Activated CD4-positive, alpha-beta T cell treated with anti-CD3 and anti-CD28 coated beads for 36 hours (primary cell): ENCODE data around the gene TAP1. TPM values are rescaled to one million over a fixed set of nuclear protein-coding genes. Genes with fewer than 3 reads are reported as not detected.

Experiments used
- ATAC-seq: fragments of 200-7000 bp; cut with Tn5 transposase; one replicate; pipeline ENCODE4 v1.10.0; 2021; ENCODE audit warnings: mild to moderate bottlenecking, moderate library complexity
- CTCF ChIA-PET: fragments of 350-600 bp; sonication (Branson Sonifier 250); formaldehyde crosslinking; loops from one replicate; lab custom pipeline; 2021; ENCODE audit warnings: antibody characterized with exemption; lab: Charles Lee
- POLR2A ChIA-PET: fragments of 350-600 bp; sonication (Branson Sonifier 250); formaldehyde crosslinking; loops from one replicate; lab custom pipeline; 2021; ENCODE audit warnings: antibody characterized with exemption, inconsistent platforms; lab: Charles Lee
- DNase-seq: peaks from one replicate; pipeline ENCODE4 v3.0.0-alpha.2; 2020
- H3K27ac Mint-ChIP-seq: one replicate; pipeline ENCODE4 v1.8.0; 2021; ENCODE audit warnings: mixed read lengths
- H3K27me3 Mint-ChIP-seq: one replicate; pipeline ENCODE4 v1.8.0; 2021; ENCODE audit warnings: mixed read lengths
- H3K36me3 Mint-ChIP-seq: one replicate; pipeline ENCODE4 v1.8.0; 2021; ENCODE audit warnings: low read depth, mixed read lengths
- H3K4me1 Mint-ChIP-seq: one replicate; pipeline ENCODE4 v1.8.0; 2021; ENCODE audit warnings: mixed read lengths
- H3K4me3 Mint-ChIP-seq: one replicate; pipeline ENCODE4 v1.8.0; 2021; ENCODE audit warnings: mild to moderate bottlenecking, moderate library complexity, mixed read lengths
- H3K9me3 Mint-ChIP-seq: one replicate; pipeline ENCODE4 v1.8.0; 2021; ENCODE audit warnings: low read depth, mixed read lengths
- intact Hi-C, 2 experiments: fragments of 100-400 bp; cut with DNase I in 1 of 2; cut with micrococcal nuclease in 1 of 2; formaldehyde crosslinking; loops; one replicate each; pipeline versions ENCODE4 v1.14.2 to v1.15.1; 2022 to 2024; cut with DNase I, micrococcal nuclease
- total RNA-seq, 2 experiments: library from RNA; stranded (reverse); gene quantifications; one replicate each; pipeline ENCODE4 v1.2.3, GENCODE V29; 2021

Gene TAP1
- total RNA-seq, 2 experiments from 2014 or later, result 191 to 255 TPM

GRCh38 chr6:32835167-32835893 lies 18.2 kb downstream of the TAP1 start:
- ChIA-PET CTCF (interaction anchor here (0.7 to 4.5 kb wide), 4 partner anchors 18 to 35 kb away, joined by 3 to 34 read pairs (median 3); partner anchors contain the start of gene TAP1), POLR2A (interaction anchor here (0.7 kb wide), 1 partner anchor 19 kb away, joined by 3 read pairs; the partner anchor contains the start of gene PSMB9)
- intact Hi-C loops, result loop anchor here in 1 of 2 experiments (5.0 kb wide), 1 partner anchor 708 kb away; the partner anchor contains the start of gene ATF6B
- Mint-ChIP-seq H3K9me3 (peaks cover 2% of the 10 kb centered on the region), H3K27ac (peak overlapping the region; percentile 67), H3K27me3 (no peaks in the 10 kb centered on the region), H3K4me3 (peak overlapping the region; percentile 89), H3K4me1 (peaks cover 74% of the 10 kb centered on the region), H3K36me3 (peaks cover 77% of the 10 kb centered on the region)
- ATAC-seq (no peak), DNase-seq (no peak)

GRCh38 chr6:32833664-32834063 lies 19.8 kb downstream of the TAP1 start:
- CTCF ChIA-PET, result interaction anchor here (0.6 to 4.5 kb wide), 2 partner anchors 35 to 1375 kb away, joined by 3 to 34 read pairs; no protein-coding TSS in a partner anchor
- Mint-ChIP-seq H3K36me3 (peaks cover 79% of the 10 kb centered on the region), H3K27me3 (no peaks in the 10 kb centered on the region)

GRCh38 chr6:32832535-32832934 lies 21.0 kb downstream of the TAP1 start:
- no peak overlapping the region for H3K4me3 Mint-ChIP-seq
- POLR2A ChIA-PET, result interaction anchor here (1.2 kb wide), 1 partner anchor 13 kb away, joined by 3 read pairs; no protein-coding TSS in a partner anchor

More at GRCh38 chr6:32833664-32834063, 19.8 kb downstream of the TAP1 start:
- peak overlapping the region; percentile 40 for H3K27ac Mint-ChIP-seq
- H3K4me3 Mint-ChIP-seq, result peak overlapping the region; percentile 24
- ATAC-seq (no peak), DNase-seq (no peak)
- H3K9me3 Mint-ChIP-seq, result peaks cover 2% of the 10 kb centered on the region
- intact Hi-C loops, result no loop called here
- POLR2A ChIA-PET, result interaction anchor here (0.5 kb wide), 1 partner anchor 16 kb away, joined by 3 read pairs; no protein-coding TSS in a partner anchor
- peaks cover 64% of the 10 kb centered on the region for H3K4me1 Mint-ChIP-seq

GRCh38 chr6:32830936-32831335 lies 22.6 kb downstream of the TAP1 start:
- Mint-ChIP-seq H3K4me1 (peaks cover 67% of the 10 kb centered on the region), H3K4me3 (no peak overlapping the region), H3K36me3 (peaks cover 78% of the 10 kb centered on the region), H3K27ac (peak overlapping the region; percentile 28), H3K27me3 (no peaks in the 10 kb centered on the region), H3K9me3 (peaks cover 2% of the 10 kb centered on the region)
- DNase-seq (no peak), ATAC-seq (no peak)
- ChIA-PET POLR2A (no interaction called here), CTCF (interaction anchor here (0.7 to 1.2 kb wide), 2 partner anchors 26 to 530 kb away, joined by 3 read pairs; no protein-coding TSS in a partner anchor)
- intact Hi-C loops, result no loop called here

More at GRCh38 chr6:32832535-32832934, 21.0 kb downstream of the TAP1 start:
- intact Hi-C loops, result no loop called here
- Mint-ChIP-seq H3K36me3 (peaks cover 85% of the 10 kb centered on the region), H3K27me3 (no peaks in the 10 kb centered on the region), H3K9me3 (peaks cover 2% of the 10 kb centered on the region), H3K4me1 (peaks cover 69% of the 10 kb centered on the region), H3K27ac (no peak overlapping the region)
- CTCF ChIA-PET, result interaction anchor here (0.7 to 4.5 kb wide), 2 partner anchors 36 to 121 kb away, joined by 7 to 34 read pairs; partner anchors contain the start of gene HLA-DMA
- no peak for DNase-seq
- ATAC-seq, result no peak

GRCh38 chr6:32830017-32830416 lies 23.5 kb downstream of the TAP1 start:
- ChIA-PET CTCF (interaction anchor here (1.2 to 4.7 kb wide), 2 partner anchors 27 to 39 kb away, joined by 3 to 42 read pairs; no protein-coding TSS in a partner anchor), POLR2A (no interaction called here)
- intact Hi-C loops, result no loop called here
- Mint-ChIP-seq H3K9me3 (peaks cover 2% of the 10 kb centered on the region), H3K36me3 (peaks cover 69% of the 10 kb centered on the region), H3K27ac (peak overlapping the region; percentile 55), H3K4me1 (peaks cover 58% of the 10 kb centered on the region), H3K4me3 (no peak overlapping the region), H3K27me3 (no peaks in the 10 kb centered on the region)
- DNase-seq (no peak), ATAC-seq (no peak)

GRCh38 chr6:32829495-32829894 lies 24.0 kb downstream of the TAP1 start:
- H3K9me3 Mint-ChIP-seq, result peaks cover 2% of the 10 kb centered on the region
- POLR2A ChIA-PET, result no interaction called here
- peaks cover 53% of the 10 kb centered on the region for H3K4me1 Mint-ChIP-seq
- peaks cover 63% of the 10 kb centered on the region for H3K36me3 Mint-ChIP-seq
- no peak overlapping the region for H3K4me3 Mint-ChIP-seq
- H3K27ac Mint-ChIP-seq, result peak overlapping the region; percentile 57
- intact Hi-C loops, result no loop called here
- CTCF ChIA-PET, result interaction anchor here (2.1 to 4.7 kb wide), 2 partner anchors 39 to 155 kb away, joined by 7 to 42 read pairs; no protein-coding TSS in a partner anchor
- no peak for ATAC-seq
- no peak for DNase-seq
- no peaks in the 10 kb centered on the region for H3K27me3 Mint-ChIP-seq

GRCh38 chr6:32827025-32827424 lies 26.5 kb downstream of the TAP1 start:
- POLR2A ChIA-PET, result interaction anchor here (0.6 kb wide), 1 partner anchor 10 kb away, joined by 3 read pairs; no protein-coding TSS in a partner anchor

GRCh38 chr6:32825966-32826365 lies 27.5 kb downstream of the TAP1 start:
- no peak for ATAC-seq
- ChIA-PET POLR2A (no interaction called here), CTCF (interaction anchor here (0.6 to 4.7 kb wide), 6 partner anchors 13 to 186 kb away, joined by 3 to 42 read pairs (median 4); partner anchors contain the start of genes HLA-DMA and TAP2)
- H3K4me3 Mint-ChIP-seq, result no peak overlapping the region
- H3K27me3 Mint-ChIP-seq, result no peaks in the 10 kb centered on the region
- no peaks in the 10 kb centered on the region for H3K9me3 Mint-ChIP-seq
- no peak overlapping the region for H3K27ac Mint-ChIP-seq
- DNase-seq, result no peak
- intact Hi-C loops, result no loop called here
- H3K36me3 Mint-ChIP-seq, result peaks cover 36% of the 10 kb centered on the region
- H3K4me1 Mint-ChIP-seq, result peaks cover 28% of the 10 kb centered on the region

More at GRCh38 chr6:32827025-32827424, 26.5 kb downstream of the TAP1 start:
- CTCF ChIA-PET, result interaction anchor here (0.6 to 4.7 kb wide), 9 partner anchors 12 to 742 kb away, joined by 3 to 42 read pairs (median 3); partner anchors contain the start of gene TAP2
- no peak for DNase-seq
- Mint-ChIP-seq H3K27ac (peak overlapping the region; percentile 82), H3K4me3 (no peak overlapping the region), H3K36me3 (peaks cover 43% of the 10 kb centered on the region), H3K9me3 (no peaks in the 10 kb centered on the region), H3K27me3 (no peaks in the 10 kb centered on the region), H3K4me1 (peaks cover 31% of the 10 kb centered on the region)
- no peak for ATAC-seq
- intact Hi-C loops, result no loop called here

GRCh38 chr6:32819729-32820128 lies 33.8 kb downstream of the TAP1 start:
- ATAC-seq, result no peak
- no peaks in the 10 kb centered on the region for H3K27me3 Mint-ChIP-seq
- H3K4me1 Mint-ChIP-seq, result peaks cover 12% of the 10 kb centered on the region
- no peaks in the 10 kb centered on the region for H3K36me3 Mint-ChIP-seq
- no peaks in the 10 kb centered on the region for H3K9me3 Mint-ChIP-seq
- H3K27ac Mint-ChIP-seq, result no peak overlapping the region
- no peak overlapping the region for H3K4me3 Mint-ChIP-seq
- CTCF ChIA-PET, result interaction anchor here (1.6 to 2.5 kb wide), 2 partner anchors 19 to 49 kb away, joined by 6 to 24 read pairs; partner anchors contain the start of gene TAP2
- POLR2A ChIA-PET, result interaction anchor here (0.7 kb wide), 1 partner anchor 976 kb away, joined by 3 read pairs; no protein-coding TSS in a partner anchor
- no peak for DNase-seq
- intact Hi-C loops, result no loop called here

GRCh38 chr6:32818867-32819266 lies 34.6 kb downstream of the TAP1 start:
- DNase-seq (no peak), ATAC-seq (no peak)
- H3K9me3 Mint-ChIP-seq, result no peaks in the 10 kb centered on the region
- intact Hi-C loops, result no loop called here
- H3K27me3 Mint-ChIP-seq, result no peaks in the 10 kb centered on the region
- peaks cover 12% of the 10 kb centered on the region for H3K4me1 Mint-ChIP-seq
- no peak overlapping the region for H3K27ac Mint-ChIP-seq
- H3K4me3 Mint-ChIP-seq, result no peak overlapping the region
- ChIA-PET POLR2A (no interaction called here), CTCF (interaction anchor here (1.6 kb wide), 1 partner anchor 20 kb away, joined by 6 read pairs; the partner anchor contains the start of gene TAP2)
- no peaks in the 10 kb centered on the region for H3K36me3 Mint-ChIP-seq

GRCh38 chr6:32816746-32817204 lies 36.7 kb downstream of the TAP1 start, which contains the start of gene HLA-DOB:
Gene HLA-DOB (minus strand): TSS chr6:32817002. CDS start chr6:32816951, 51 bp downstream.
- intact Hi-C loops, result no loop called here
- ChIA-PET CTCF (interaction anchor here (1.0 kb wide), 2 partner anchors 29 to 51 kb away, joined by 4 read pairs; no protein-coding TSS in a partner anchor), POLR2A (no interaction called here)
- DNase-seq (no peak), ATAC-seq (peak; percentile 82)
- Mint-ChIP-seq H3K36me3 (no peaks in the 10 kb centered on the region), H3K27ac (no peak within 1 kb of the TSS), H3K9me3 (no peaks in the 10 kb centered on the region), H3K4me1 (peaks cover 12% of the 10 kb centered on the region), H3K27me3 (no peaks in the 10 kb centered on the region), H3K4me3 (no peak within 1 kb of the TSS)
